ENCODE measurements around the gene RBFOX1. TPM values are rescaled to one million over a fixed set of nuclear protein-coding genes. Genes with fewer than 3 reads are reported as not detected.

Gene RBFOX1
- total RNA-seq, 1 donor from 2014 or later: not detected

GRCh38 chr16:7675628-7676027 is 343.0 kb downstream of the RBFOX1 start:
- no peak for DNase-seq (ENCODE audit: low read depth in 2 of 2)

- no peak for DNase-seq (ENCODE audit: low read depth in 2 of 2)
Measured at GRCh38 chr16:7680296-7680695, 347.7 kb downstream of the RBFOX1 start.

- no peak for DNase-seq (ENCODE audit: low read depth in 2 of 2)
Measured at GRCh38 chr16:7688811-7689210, 356.2 kb downstream of the RBFOX1 start.

DNA sequence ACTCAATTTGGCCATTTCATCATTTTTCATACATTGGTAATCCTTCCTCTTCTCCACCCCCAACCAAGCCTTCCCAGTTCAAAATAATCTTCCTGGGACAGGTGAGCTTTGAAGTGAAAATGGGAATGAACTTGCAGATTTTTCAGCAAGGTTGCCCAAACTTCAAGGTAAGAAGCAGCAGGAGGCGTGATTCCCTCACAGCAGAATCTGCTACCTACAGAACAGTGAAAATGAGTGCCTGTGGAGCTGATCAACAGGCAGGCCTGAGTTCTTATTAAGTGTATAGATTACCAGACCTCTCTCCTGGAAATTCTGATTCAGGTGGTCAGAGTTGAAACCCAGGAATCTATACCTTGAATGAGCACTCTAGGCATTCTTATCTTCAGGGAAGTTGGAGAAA is 356.6 kb downstream of the RBFOX1 start:
- no peak for DNase-seq (ENCODE audit: low read depth in 2 of 2)

DNA sequence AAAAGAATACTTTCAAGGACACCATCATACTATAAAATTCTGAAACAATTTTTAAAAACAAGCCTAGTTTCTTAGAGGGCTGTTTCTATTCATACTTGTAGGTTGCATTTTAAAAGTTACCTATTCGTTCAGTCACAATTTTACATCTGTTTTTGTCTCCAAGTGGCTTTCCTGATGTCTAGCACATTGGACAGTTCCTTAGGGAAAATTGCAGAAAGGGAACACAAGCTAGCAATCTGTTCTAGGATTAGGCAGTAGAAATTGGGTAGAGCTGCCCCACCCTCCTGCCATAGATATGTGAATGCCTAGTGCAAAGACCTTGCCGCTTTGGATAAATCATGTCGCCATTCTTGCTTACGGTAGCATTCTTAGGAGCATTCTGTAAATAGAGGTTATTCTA is 358.9 kb downstream of the RBFOX1 start:
- no peak for DNase-seq (ENCODE audit: low read depth in 2 of 2)

- no peak for DNase-seq (ENCODE audit: low read depth in 2 of 2)
Measured at GRCh38 chr16:7703672-7704071, 371.0 kb downstream of the RBFOX1 start.

DNA sequence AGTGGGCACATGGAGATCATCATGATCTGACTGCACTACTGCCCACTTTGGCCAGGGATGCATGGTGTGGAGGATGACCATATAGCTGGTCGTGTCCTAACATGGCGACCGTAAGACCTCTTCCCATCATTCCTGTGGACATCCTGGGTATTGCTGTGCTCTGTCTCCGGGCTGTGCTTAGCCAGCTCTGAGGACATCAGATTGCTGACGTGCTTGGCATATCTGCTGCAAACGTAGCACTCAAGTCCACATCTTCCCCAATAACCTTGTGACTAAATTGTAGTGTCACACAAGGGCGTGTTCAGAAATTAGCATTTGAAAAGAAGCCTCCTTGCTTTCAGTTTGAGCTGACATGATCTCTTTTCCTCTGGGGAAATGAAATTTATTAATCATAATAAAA is 373.2 kb downstream of the RBFOX1 start:
- no peak for DNase-seq (ENCODE audit: low read depth in 2 of 2)

GRCh38 chr16:7709186-7709585 is 376.5 kb downstream of the RBFOX1 start:
- no peak for DNase-seq (ENCODE audit: low read depth in 2 of 2)

- no peak for DNase-seq (ENCODE audit: low read depth in 2 of 2)
Measured at GRCh38 chr16:7713244-7713643, 380.6 kb downstream of the RBFOX1 start.

GRCh38 chr16:7714775-7715174 is 382.1 kb downstream of the RBFOX1 start:
- no peak for DNase-seq (ENCODE audit: low read depth in 2 of 2)

DNA sequence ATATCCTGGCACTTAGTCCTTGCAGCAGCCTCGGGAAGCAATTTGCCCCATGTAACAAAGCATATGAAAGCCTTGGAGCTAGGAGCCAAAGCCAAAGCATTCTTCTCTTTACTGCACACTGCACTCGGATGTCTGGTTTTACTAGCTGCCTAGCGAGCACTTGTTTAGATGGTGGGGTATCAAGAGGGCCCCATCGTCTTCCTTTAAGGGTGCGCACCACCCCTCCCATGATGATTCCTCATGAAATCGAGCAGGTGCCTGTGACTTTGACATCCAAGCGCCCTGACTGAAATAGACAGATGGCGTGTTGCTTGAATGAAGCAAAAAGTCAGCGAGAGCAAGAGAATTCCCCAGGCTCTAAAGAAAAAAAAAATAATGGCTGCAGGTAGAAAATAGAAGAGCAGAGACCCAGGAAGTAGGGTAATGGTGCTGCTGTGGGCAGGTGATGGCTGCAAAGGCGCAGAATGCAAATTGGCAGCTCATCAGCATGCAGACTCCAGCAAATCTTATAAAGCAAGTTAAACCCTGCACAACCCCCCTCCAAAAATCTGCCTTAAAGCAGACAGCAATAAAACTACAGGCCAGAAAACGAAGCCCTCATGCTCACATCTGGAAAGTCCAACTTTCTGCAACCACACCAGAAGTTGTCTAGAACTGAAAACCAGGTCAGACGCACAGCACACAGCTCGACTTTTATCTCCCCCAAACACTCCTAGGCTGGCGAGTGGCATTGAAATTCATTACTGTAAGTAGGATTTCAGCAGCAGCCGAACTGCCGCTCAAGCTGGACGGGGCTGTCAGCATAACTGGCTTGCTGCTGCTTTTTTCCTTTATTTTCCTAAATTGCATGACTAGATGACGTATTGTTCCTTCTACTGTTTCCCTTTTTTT is 384.3 kb downstream of the RBFOX1 start:
- DNase-seq (ENCODE audit: low read depth in 2 of 2): no peak

DNA sequence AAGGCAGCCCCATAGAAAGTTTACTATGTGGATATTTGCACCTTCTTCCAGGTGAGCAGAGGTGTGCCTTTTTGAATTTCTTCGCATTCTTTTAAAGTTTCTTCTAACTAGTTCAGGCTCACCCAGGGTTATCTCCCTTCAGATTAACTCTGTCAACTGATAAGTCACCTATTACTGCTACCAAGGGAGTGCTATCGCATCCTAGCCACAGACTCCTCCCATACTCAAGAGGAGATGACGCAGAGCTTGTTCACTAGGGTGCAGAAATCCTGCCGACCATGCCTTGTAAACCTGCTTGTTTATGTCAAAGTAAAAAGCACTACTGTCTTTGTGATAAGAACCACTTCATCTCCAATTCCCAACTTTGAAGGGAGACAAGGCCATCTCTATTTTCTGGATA is 390.1 kb downstream of the RBFOX1 start:
- no peak for DNase-seq (ENCODE audit: low read depth in 2 of 2)

GRCh38 chr16:7731141-7731540 is 398.5 kb downstream of the RBFOX1 start:
- DNase-seq (ENCODE audit: low read depth in 2 of 2): no peak

GRCh38 chr16:7736138-7736665 is 403.6 kb downstream of the RBFOX1 start:
- no peak for DNase-seq (ENCODE audit: low read depth in 2 of 2)

DNA sequence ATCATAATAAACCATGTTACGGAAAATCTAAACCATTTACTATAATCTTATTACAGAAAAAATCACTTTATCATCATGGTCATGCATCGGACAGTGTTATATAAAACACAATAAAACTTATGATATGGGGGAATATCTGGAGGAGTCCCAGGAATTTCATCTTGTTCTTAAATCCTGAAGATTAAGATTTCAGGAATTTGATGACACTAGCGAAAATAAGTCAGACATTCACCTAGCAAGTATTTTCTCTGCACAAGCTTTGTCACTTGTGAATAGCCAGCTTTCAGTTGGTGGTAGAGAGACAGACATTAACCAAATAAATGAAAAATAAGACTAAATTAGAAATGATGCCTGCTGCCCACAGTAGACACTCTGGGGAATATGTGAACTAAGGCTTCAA is 410.0 kb downstream of the RBFOX1 start:
- DNase-seq (ENCODE audit: low read depth in 2 of 2): no peak

- DNase-seq (ENCODE audit: low read depth in 2 of 2): no peak
Measured at GRCh38 chr16:7744546-7745264, 412.1 kb downstream of the RBFOX1 start.

DNA sequence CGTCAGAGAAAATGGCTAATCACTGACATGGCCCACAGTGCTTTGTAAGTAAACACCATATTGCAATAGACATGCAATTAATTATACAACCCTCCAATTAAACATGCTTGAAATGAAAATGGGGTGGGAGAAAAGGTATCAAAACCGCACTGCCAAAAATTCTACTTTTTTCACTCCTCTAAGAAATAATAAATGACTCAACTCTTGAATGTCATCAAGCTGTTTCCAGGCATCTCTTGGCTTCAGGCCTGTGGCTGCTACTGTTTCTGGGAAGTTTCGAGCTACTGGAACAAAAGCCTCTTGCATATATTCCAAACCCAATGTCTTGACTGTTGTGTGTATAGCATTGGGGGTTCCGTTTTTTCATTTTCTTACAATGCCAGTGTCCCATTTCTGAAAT is 412.6 kb downstream of the RBFOX1 start:
- no peak for DNase-seq (ENCODE audit: low read depth in 2 of 2)

DNA sequence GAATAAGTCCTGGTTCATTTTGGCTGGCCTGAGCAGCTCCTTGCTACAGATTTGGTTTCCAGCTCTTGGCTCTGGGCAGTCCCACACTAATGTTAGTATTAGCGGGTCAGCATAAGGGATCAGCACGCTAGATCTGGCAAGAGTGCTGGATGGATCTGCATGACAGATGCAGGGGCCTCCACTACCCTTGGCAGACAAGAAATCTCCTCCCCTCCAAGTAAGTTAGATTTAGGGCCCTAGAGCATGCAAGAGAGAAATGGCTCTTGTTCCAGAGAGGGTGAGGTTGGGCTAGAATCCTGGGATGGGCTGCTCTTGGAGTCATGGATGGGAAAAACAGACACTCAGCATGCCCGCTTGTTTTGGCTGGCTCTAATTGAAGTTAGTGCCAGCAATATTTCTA is 414.3 kb downstream of the RBFOX1 start:
- no peak for DNase-seq (ENCODE audit: low read depth in 2 of 2)

- DNase-seq (ENCODE audit: low read depth in 2 of 2): no peak
Measured at GRCh38 chr16:7748522-7748921, 415.9 kb downstream of the RBFOX1 start.

DNA sequence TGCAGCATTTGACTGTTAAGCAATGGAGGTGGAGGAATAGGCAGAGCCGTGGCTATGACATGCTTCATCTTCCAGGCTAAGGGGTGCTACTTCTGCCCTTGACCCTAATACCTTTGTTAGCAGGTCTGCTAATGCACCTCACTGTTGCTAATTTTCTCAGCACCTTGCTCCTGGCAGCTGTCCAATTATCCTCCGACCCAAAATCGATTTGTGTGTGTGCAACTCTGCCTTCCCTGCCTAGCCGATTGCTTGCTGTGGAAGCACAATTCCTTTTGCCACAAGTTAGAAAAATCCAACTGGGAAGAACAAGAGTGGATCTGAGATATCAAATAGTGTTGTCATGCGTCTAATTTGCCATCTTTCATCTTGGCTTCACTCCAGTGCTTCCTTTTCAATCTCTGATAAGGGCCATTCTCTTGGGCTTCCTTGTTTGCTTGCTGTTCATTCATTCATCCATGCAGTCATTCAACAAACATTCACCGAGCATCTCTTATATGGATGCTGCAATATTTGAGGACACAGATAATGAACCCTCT is 422.8 kb downstream of the RBFOX1 start:
- no peak for DNase-seq (ENCODE audit: low read depth in 2 of 2)
